K562 (cell line): ENCODE results near the gene OXSR1. TPM values are rescaled to one million over a fixed set of nuclear protein-coding genes. Genes with fewer than 3 reads are reported as not detected.
"Not testable (repeated sequence)": the region's sequence is repeated elsewhere in the genome, so short reads cannot be mapped to it uniquely, and the experiment has no call there.

Source experiments
- ATAC-seq: fragments of 200-7000 bp; cut with Tn5 transposase; 3 replicates; pipeline ENCODE4 v1.9.1; 2020; ENCODE audit warnings: moderate library complexity
- BruUV-seq: library from RNA; stranded (reverse); fragments of 400-500 nt; replicated peaks from 2 replicates; lab custom pipeline; 2021; lab: Mats Ljungman, UMichigan
- CTCF ChIA-PET: fragments of 300-600 bp; formaldehyde crosslinking; extraction: SDS; loops from one replicate; lab custom pipeline; 2021; ENCODE audit warnings: low intra/inter-chr PET ratio; lab: Yijun Ruan, JAX
- POLR2A ChIA-PET: fragments of 300-600, 350-650 bp; sonication (Branson Sonifier 250); formaldehyde crosslinking; extraction: SDS; loops from one replicate; lab custom pipeline; 2021; ENCODE audit warnings: antibody characterized with exemption, inconsistent platforms; lab: Yijun Ruan, JAX
- DNase-seq, 4 experiments: peaks; one replicate each; pipeline versions ENCODE4 v3.0.0 to v3.0.0-alpha.2; 2011 to 2018; ENCODE audit warnings: low spot score in 3 of 4, mixed read lengths in 3 of 4; ENCODE audit errors: extremely low read depth in 1 of 4
- FAIRE-seq: peaks from 2 replicates; lab custom pipeline; 2011; peaks lifted over from hg19 to GRCh38; lab: Jason Lieb, UNC
- H2AFZ ChIP-seq: 2 replicates; pipeline ENCODE4 v1.6.0; 2011; ENCODE audit warnings: low read depth, low read length, control low read depth, inconsistent platforms
- H3K27ac ChIP-seq: fragments of 200-600 bp; 3 replicates; pipeline ENCODE4 v1.8.0; 2011; ENCODE audit warnings: low read depth, mild to moderate bottlenecking, control low read depth, inconsistent platforms, low read length, moderate library complexity, mixed read lengths; ENCODE audit errors: extremely low read depth
- H3K27me3 ChIP-seq, 2 experiments: fragments of 300-600 bp in 1 of 2; 2 replicates in 1 of 2; 3 replicates in 1 of 2; pipeline versions ENCODE4 v1.6.0 to v1.8.0; 2011; ENCODE audit warnings: inconsistent platforms in 2 of 2, low read length in 2 of 2, mild to moderate bottlenecking in 1 of 2, mixed read lengths in 1 of 2, moderate library complexity in 1 of 2; ENCODE audit not compliant: control insufficient read depth in 2 of 2, insufficient read depth in 2 of 2
- H3K36me3 ChIP-seq: fragments of 300-600 bp; 3 replicates; pipeline ENCODE4 v1.8.0; 2011; ENCODE audit warnings: mild to moderate bottlenecking, low read length, inconsistent platforms; ENCODE audit not compliant: control insufficient read depth, insufficient read depth
- H3K4me1 ChIP-seq, 2 experiments: fragments of 200-600 bp in 1 of 2; replicated peaks in 1 of 2; 2 replicates in 1 of 2; 3 replicates in 1 of 2; pipeline versions ENCODE4 v1.5.1 to v1.8.0; 2011; ENCODE audit warnings: inconsistent platforms in 2 of 2, low read length in 2 of 2, mild to moderate bottlenecking in 1 of 2, mixed read lengths in 1 of 2, moderate library complexity in 1 of 2; ENCODE audit not compliant: control insufficient read depth in 2 of 2, insufficient read depth in 2 of 2
- H3K4me2 ChIP-seq: 2 replicates; pipeline ENCODE4 v1.6.1; 2011; ENCODE audit warnings: low read length, control low read depth, inconsistent platforms, mixed read lengths; ENCODE audit not compliant: insufficient read depth
- H3K4me3 ChIP-seq: fragments of 200-600 bp; sonication (generic), shearing (Covaris generic); 2 replicates; pipeline ENCODE4 v1.5.1; 2016; ENCODE audit warnings: control low read depth, inconsistent platforms
- H3K79me2 ChIP-seq: fragments of 200-600 bp; 3 replicates; pipeline ENCODE4 v1.8.0; 2011; ENCODE audit warnings: low read length, inconsistent platforms; ENCODE audit not compliant: control insufficient read depth, insufficient read depth
- H3K9ac ChIP-seq, 2 experiments: 2 replicates each; pipeline versions ENCODE4 v1.6.0 to v1.6.1; 2011; ENCODE audit warnings: low read depth in 2 of 2, low read length in 2 of 2, control low read depth in 1 of 2, inconsistent platforms in 1 of 2, mild to moderate bottlenecking in 1 of 2, mixed read lengths in 1 of 2; ENCODE audit not compliant: insufficient read depth in 1 of 2
- H3K9me1 ChIP-seq: one replicate; pipeline ENCODE4 v1.6.0; 2011; ENCODE audit warnings: inconsistent platforms, mild to moderate bottlenecking, low read length, moderate library complexity; ENCODE audit not compliant: control insufficient read depth, insufficient read depth
- H3K9me3 ChIP-seq: replicated peaks from 2 replicates; pipeline ENCODE4 v1.5.1; 2011; ENCODE audit warnings: low read depth, low read length, inconsistent platforms; ENCODE audit not compliant: control insufficient read depth, insufficient read depth
- H4K20me1 ChIP-seq: replicated peaks from 2 replicates; pipeline ENCODE4 v1.6.1; 2011; ENCODE audit warnings: low read length, inconsistent platforms, mixed read lengths; ENCODE audit not compliant: control insufficient read depth, insufficient read depth
- MAFG ChIP-seq: fragments of 450-650 bp; conservative IDR thresholded peaks from 2 replicates; pipeline ENCODE4 v1.6.1; 2016; ENCODE audit warnings: missing genetic modification characterization, missing compliant biosample characterization
- NR4A1 ChIP-seq, 2 experiments: fragments of 250-450 bp in 1 of 2; fragments of 450-650 bp in 1 of 2; sonication (Bioruptor Pico) in 1 of 2; IDR thresholded peaks; 2 replicates each; pipeline versions ENCODE4 v1.4.0 to v1.6.1; 2016 to 2020; ENCODE audit warnings: mild to moderate bottlenecking in 2 of 2, missing compliant biosample characterization in 1 of 2, missing genetic modification characterization in 1 of 2, moderate library complexity in 1 of 2
- RNF219 ChIP-seq: fragments of 250-450 bp; sonication (Bioruptor Pico); IDR thresholded peaks from 2 replicates; pipeline ENCODE4 v1.5.0; 2022; ENCODE audit warnings: mild to moderate bottlenecking
- ZBTB8A ChIP-seq: fragments of 450-650 bp; IDR thresholded peaks from 2 replicates; pipeline ENCODE4 v1.6.1; 2018; ENCODE audit warnings: mild to moderate bottlenecking, moderate library complexity; ENCODE audit not compliant: partially characterized antibody
- ZNF316 ChIP-seq: fragments of 450-650 bp; IDR thresholded peaks from 2 replicates; pipeline ENCODE4 v1.6.1; 2016
- ZNF347 ChIP-seq: fragments of 450-650 bp; formaldehyde crosslinking; IDR thresholded peaks from 2 replicates; pipeline ENCODE4 v1.4.0; 2020; ENCODE audit warnings: low read depth, mild to moderate bottlenecking, moderate library complexity
- WGBS: fragments of 100-300 bp; shearing (Covaris generic); methylation state at CpG from one replicate; pipeline ENCODE4 v1.1.6; 2016; ENCODE audit warnings: low coverage, mixed read lengths; ENCODE audit not compliant: insufficient coverage; ENCODE audit errors: missing lambda C conversion rate; 5-methylcytosine and 5-hydroxymethylcytosine counted together
- in situ Hi-C: fragments of 300-500 bp; cut with MboI; formaldehyde crosslinking; loops from 4 replicates; pipeline ENCODE4 v1.15.0; 2018; ENCODE audit warnings: inconsistent platforms, mixed read lengths
- intact Hi-C: fragments of 100-400 bp; cut with micrococcal nuclease; formaldehyde crosslinking; loops from 2 replicates; pipeline ENCODE4 v1.14.2; 2022
- polyA plus RNA-seq, 8 experiments: library from polyadenylated mRNA; depleted of rRNA in 4 of 8; stranded (reverse) in 5 of 8; unstranded in 3 of 8; fragments of >200 nt; fragmentation: Nextera tagmentation in 2 of 8; fragmentation: Illumina TruSeq in 1 of 8; extraction: Ambion mirVana in 2 of 8; extraction: Trizol in 1 of 8; gene quantifications; 2 replicates each; pipeline versions ENCODE4 v1.2.1 to v1.2.3, GENCODE V29; 2011 to 2014; ENCODE audit warnings: inconsistent platforms in 1 of 8, missing spikeins in 1 of 8
- total RNA-seq, 7 experiments: library from RNA; depleted of rRNA in 6 of 7; stranded (reverse); fragments of >200 nt in 6 of 7; fragmentation: Illumina TruSeq in 2 of 7; extraction: Trizol in 2 of 7; gene quantifications; 2 replicates each; pipeline versions ENCODE4 v1.2.1 to v1.2.3, GENCODE V29; 2011 to 2021; ENCODE audit warnings: low replicate concordance in 1 of 7

Gene OXSR1
- total and polyA plus RNA-seq, 9 of the 15 experiments (the other 6 are each of a cell fraction or from before 2014, with no cell fraction given): 15.7 to 87.6 (median 48.7) TPM

- Histone ChIP-seq H2AFZ (no peak overlapping the region), H3K27ac (no peak overlapping the region), H3K9me3 (no peaks in the 10 kb centered on the region), H3K4me3 (no peak overlapping the region), H4K20me1 (no peaks in the 10 kb centered on the region), H3K4me1 (no peaks in the 10 kb centered on the region), H3K4me2 (no peak overlapping the region), H3K27me3 (no peaks in the 10 kb centered on the region), H3K79me2 (no peaks in the 10 kb centered on the region)
- in situ Hi-C loops: no loop called here
- DNase-seq (no peak), FAIRE-seq (no peak)
- TF ChIP-seq MAFG (0 out of 2 replicates have a peak, but pooled peaks have one; percentile 4), ZBTB8A (no peak), ZNF316 (peak; percentile 11; the same call in 1 of the 2 replicates)
- TF ChIP-seq, all 486 proteins: peak for 2
- ChIA-PET POLR2A (no interaction called here), CTCF (no interaction called here)
- no peak for ATAC-seq
- Histone ChIP-seq H3K9ac (no peak overlapping the region), H3K9me1 (no peaks in the 10 kb centered on the region), H3K36me3 (peaks cover 75% of the 10 kb centered on the region)
- BruUV-seq: no TSS peak
- intact Hi-C loops: no loop called here
Measured at GRCh38 chr3:38235466-38235865, 70.1 kb downstream of the OXSR1 start.

GRCh38 chr3:38238416-38239008 is 73.2 kb downstream of the OXSR1 start:
- in situ Hi-C loops: no loop called here
- Histone ChIP-seq H3K36me3 (peaks cover 77% of the 10 kb centered on the region), H3K27ac (no peak overlapping the region), H3K9me1 (no peaks in the 10 kb centered on the region), H3K4me2 (no peak overlapping the region), H2AFZ (no peak overlapping the region), H4K20me1 (no peaks in the 10 kb centered on the region), H3K79me2 (no peaks in the 10 kb centered on the region), H3K9me3 (no peaks in the 10 kb centered on the region), H3K9ac (no peak overlapping the region), H3K4me1 (no peaks in the 10 kb centered on the region), H3K27me3 (no peaks in the 10 kb centered on the region), H3K4me3 (no peak overlapping the region)
- CTCF ChIA-PET: no interaction called here
- POLR2A ChIA-PET: interaction anchor here (0.6 to 1.5 kb wide), 4 partner anchors 12 to 1377 kb away, joined by 3 to 5 read pairs (median 3); no protein-coding TSS in a partner anchor
- whole genome bisulfite sequencing: 91% methylated on average over 2 of the region's 2 CpGs
- ATAC-seq (no peak), FAIRE-seq (no peak), DNase-seq (no peak)
- BruUV-seq: no TSS peak
- no peak for TF ChIP-seq RNF219
- TF ChIP-seq NR4A1 (CRISPR knock-in tag; IDR thresholded peaks at IDR 0.05): no peak
- no peak for TF ChIP-seq NR4A1 (tag; IDR thresholded peaks at IDR 0.05)
- TF ChIP-seq ZNF347 (CRISPR knock-in tag): no peak
- intact Hi-C loops: no loop called here

- BruUV-seq: not testable (repeated sequence)
- H3K36me3 ChIP-seq: peaks cover 71% of the 10 kb centered on the region
Measured at GRCh38 chr3:38242812-38243211, 77.5 kb downstream of the OXSR1 start.

More at GRCh38 chr3:38242812-38243211, 77.5 kb downstream of the OXSR1 start:
- intact Hi-C loops, H3K4me3 ChIP-seq, H3K9me3 ChIP-seq, H3K9me1 ChIP-seq, CTCF ChIA-PET, ATAC-seq, H3K9ac ChIP-seq, H2AFZ ChIP-seq, H3K79me2 ChIP-seq, in situ Hi-C loops, H3K4me1 ChIP-seq, FAIRE-seq, H3K27ac ChIP-seq, H3K27me3 ChIP-seq, H4K20me1 ChIP-seq, H3K4me2 ChIP-seq, DNase-seq: not testable (repeated sequence)
- POLR2A ChIA-PET: interaction anchor here (0.8 to 1.6 kb wide), 3 partner anchors 14 to 77 kb away, joined by 3 to 4 read pairs (median 4); partner anchors contain the start of gene OXSR1
- 97% methylated on average over 4 of the region's 4 CpGs for WGBS
